Measurements from ENCODE around the gene DEK.

The DEK gene

GRCh38 chr6:18213439-18213838 lies 50.9 kb downstream of the DEK start:
- TF ChIP-seq CTCF (IDR thresholded peaks at IDR 0.05; ENCODE audit: low read length) (no peak), EZH2 (IDR thresholded peaks at IDR 0.05; ENCODE audit: borderline replicate concordance, low read length) (no peak)
- Histone ChIP-seq H3K27ac (ENCODE audit: low read depth, low read length, poor library complexity, severe bottlenecking) (no peak overlapping the region), H3K9me2 (ENCODE audit: low read depth, low read length) (no peaks in the 10 kb centered on the region), H3K27me3 (ENCODE audit: insufficient read depth, low read length) (no peaks in the 10 kb centered on the region), H3K4me2 (ENCODE audit: low read length) (no peak overlapping the region), H2AFZ (ENCODE audit: low read length) (no peak overlapping the region), H3K36me3 (ENCODE audit: insufficient read depth, low read length) (peaks cover 28% of the 10 kb centered on the region), H3F3A (ENCODE audit: insufficient read depth, low read length) (no peaks in the 10 kb centered on the region), H3K4me1 (ENCODE audit: insufficient read depth, low read length, severe bottlenecking) (peaks cover 25% of the 10 kb centered on the region), H3K9ac (ENCODE audit: low read length) (no peak overlapping the region), H4K20me1 (ENCODE audit: insufficient read depth, low read length) (no peaks in the 10 kb centered on the region), H3K79me2 (ENCODE audit: insufficient read depth, low read length) (no peaks in the 10 kb centered on the region), H3K4me3 (ENCODE audit: low read depth, low read length, poor library complexity, severe bottlenecking) (no peak overlapping the region), H3K9me3 (ENCODE audit: low read length) (no peaks in the 10 kb centered on the region)

GRCh38 chr6:18212231-18212630 lies 52.1 kb downstream of the DEK start:
- no peak overlapping the region for H3K9ac ChIP-seq (ENCODE audit: low read length)
- no peaks in the 10 kb centered on the region for H3K79me2 ChIP-seq (ENCODE audit: insufficient read depth, low read length)
- TF ChIP-seq EZH2 (IDR thresholded peaks at IDR 0.05; ENCODE audit: borderline replicate concordance, low read length) (no peak), CTCF (IDR thresholded peaks at IDR 0.05; ENCODE audit: low read length) (no peak)
- no peak overlapping the region for H3K4me2 ChIP-seq (ENCODE audit: low read length)
- H2AFZ ChIP-seq (ENCODE audit: low read length) = no peak overlapping the region
- no peak overlapping the region for H3K4me3 ChIP-seq (ENCODE audit: low read depth, low read length, poor library complexity, severe bottlenecking)
- no peaks in the 10 kb centered on the region for H3F3A ChIP-seq (ENCODE audit: insufficient read depth, low read length)
- H3K4me1 ChIP-seq (ENCODE audit: insufficient read depth, low read length, severe bottlenecking) = peaks cover 25% of the 10 kb centered on the region
- H3K27ac ChIP-seq (ENCODE audit: low read depth, low read length, poor library complexity, severe bottlenecking) = no peak overlapping the region
- H3K9me2 ChIP-seq (ENCODE audit: low read depth, low read length) = no peaks in the 10 kb centered on the region
- H4K20me1 ChIP-seq (ENCODE audit: insufficient read depth, low read length) = no peaks in the 10 kb centered on the region
- H3K27me3 ChIP-seq (ENCODE audit: insufficient read depth, low read length) = no peaks in the 10 kb centered on the region
- no peaks in the 10 kb centered on the region for H3K9me3 ChIP-seq (ENCODE audit: low read length)
- H3K36me3 ChIP-seq (ENCODE audit: insufficient read depth, low read length) = peaks cover 18% of the 10 kb centered on the region

DNA sequence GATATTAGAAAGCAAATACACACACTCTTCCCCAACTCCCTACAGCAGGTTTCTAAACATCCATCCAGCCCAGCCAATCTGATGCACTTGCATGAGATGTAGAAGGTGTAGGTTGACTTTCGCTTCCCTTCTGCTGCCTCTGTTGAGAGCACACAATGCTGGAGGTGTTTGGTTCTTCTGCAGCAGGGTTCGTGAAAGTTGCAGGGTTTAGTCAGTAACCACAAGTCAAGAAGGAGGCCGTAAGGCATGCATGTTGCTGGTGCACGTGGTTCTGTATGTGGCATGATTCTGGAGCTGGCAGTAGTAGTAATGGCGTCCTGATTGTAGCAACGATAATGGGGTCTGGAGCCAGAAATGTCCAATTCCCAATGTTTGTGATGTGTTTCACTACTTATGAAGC lies 53.0 kb downstream of the DEK start:
- Histone ChIP-seq H3F3A (ENCODE audit: insufficient read depth, low read length) (no peaks in the 10 kb centered on the region), H3K4me3 (ENCODE audit: low read depth, low read length, poor library complexity, severe bottlenecking) (no peak overlapping the region), H3K9me2 (ENCODE audit: low read depth, low read length) (no peaks in the 10 kb centered on the region), H3K4me1 (ENCODE audit: insufficient read depth, low read length, severe bottlenecking) (peaks cover 22% of the 10 kb centered on the region), H3K79me2 (ENCODE audit: insufficient read depth, low read length) (no peaks in the 10 kb centered on the region), H3K4me2 (ENCODE audit: low read length) (no peak overlapping the region), H3K9me3 (ENCODE audit: low read length) (no peaks in the 10 kb centered on the region), H3K9ac (ENCODE audit: low read length) (no peak overlapping the region), H3K36me3 (ENCODE audit: insufficient read depth, low read length) (peaks cover 10% of the 10 kb centered on the region; the same call in 1 of the 2 replicates), H3K27me3 (ENCODE audit: insufficient read depth, low read length) (no peaks in the 10 kb centered on the region), H4K20me1 (ENCODE audit: insufficient read depth, low read length) (no peaks in the 10 kb centered on the region), H3K27ac (ENCODE audit: low read depth, low read length, poor library complexity, severe bottlenecking) (peak overlapping the region; percentile 5), H2AFZ (ENCODE audit: low read length) (no peak overlapping the region)
- no peak for TF ChIP-seq CTCF (IDR thresholded peaks at IDR 0.05; ENCODE audit: low read length)
- TF ChIP-seq EZH2 (IDR thresholded peaks at IDR 0.05; ENCODE audit: borderline replicate concordance, low read length) = no peak

All from OCI-LY1 (cell line).